Measurements from ENCODE around the gene DYDC1.

DNA sequence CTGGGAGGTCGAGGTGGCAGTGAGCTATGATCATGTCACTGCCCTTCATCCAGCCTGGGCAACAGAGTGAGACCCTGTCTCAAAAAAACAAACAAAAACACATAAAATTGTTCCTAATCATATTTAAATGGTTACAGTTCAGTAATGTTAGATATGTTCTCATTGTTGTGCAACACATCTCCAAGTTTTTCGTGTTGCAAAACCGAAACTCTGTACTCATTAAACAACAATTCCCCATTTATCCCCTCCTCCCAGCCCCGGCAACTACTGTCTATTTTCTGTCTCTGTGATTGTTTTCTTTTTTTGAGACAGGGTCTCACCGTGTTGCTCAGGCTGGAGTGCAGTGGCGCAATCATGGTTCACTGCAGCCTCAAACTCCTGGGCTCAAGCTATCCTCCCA, 35.7 kb upstream of the DYDC1 start:
- TF ChIP-seq, protein P1, sequence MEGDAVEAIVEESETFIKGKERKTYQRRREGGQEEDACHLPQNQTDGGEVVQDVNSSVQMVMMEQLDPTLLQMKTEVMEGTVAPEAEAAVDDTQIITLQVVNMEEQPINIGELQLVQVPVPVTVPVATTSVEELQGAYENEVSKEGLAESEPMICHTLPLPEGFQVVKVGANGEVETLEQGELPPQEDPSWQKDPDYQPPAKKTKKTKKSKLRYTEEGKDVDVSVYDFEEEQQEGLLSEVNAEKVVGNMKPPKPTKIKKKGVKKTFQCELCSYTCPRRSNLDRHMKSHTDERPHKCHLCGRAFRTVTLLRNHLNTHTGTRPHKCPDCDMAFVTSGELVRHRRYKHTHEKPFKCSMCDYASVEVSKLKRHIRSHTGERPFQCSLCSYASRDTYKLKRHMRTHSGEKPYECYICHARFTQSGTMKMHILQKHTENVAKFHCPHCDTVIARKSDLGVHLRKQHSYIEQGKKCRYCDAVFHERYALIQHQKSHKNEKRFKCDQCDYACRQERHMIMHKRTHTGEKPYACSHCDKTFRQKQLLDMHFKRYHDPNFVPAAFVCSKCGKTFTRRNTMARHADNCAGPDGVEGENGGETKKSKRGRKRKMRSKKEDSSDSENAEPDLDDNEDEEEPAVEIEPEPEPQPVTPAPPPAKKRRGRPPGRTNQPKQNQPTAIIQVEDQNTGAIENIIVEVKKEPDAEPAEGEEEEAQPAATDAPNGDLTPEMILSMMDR (IDR thresholded peaks at IDR 0.05) = no peak
- no peak for TF ChIP-seq EZH2 (IDR thresholded peaks at IDR 0.05)
- TF ChIP-seq EZH2phosphoT487 (IDR thresholded peaks at IDR 0.05) = no peak
